ENCODE measurements around the gene PXDN.

Gene PXDN

DNA sequence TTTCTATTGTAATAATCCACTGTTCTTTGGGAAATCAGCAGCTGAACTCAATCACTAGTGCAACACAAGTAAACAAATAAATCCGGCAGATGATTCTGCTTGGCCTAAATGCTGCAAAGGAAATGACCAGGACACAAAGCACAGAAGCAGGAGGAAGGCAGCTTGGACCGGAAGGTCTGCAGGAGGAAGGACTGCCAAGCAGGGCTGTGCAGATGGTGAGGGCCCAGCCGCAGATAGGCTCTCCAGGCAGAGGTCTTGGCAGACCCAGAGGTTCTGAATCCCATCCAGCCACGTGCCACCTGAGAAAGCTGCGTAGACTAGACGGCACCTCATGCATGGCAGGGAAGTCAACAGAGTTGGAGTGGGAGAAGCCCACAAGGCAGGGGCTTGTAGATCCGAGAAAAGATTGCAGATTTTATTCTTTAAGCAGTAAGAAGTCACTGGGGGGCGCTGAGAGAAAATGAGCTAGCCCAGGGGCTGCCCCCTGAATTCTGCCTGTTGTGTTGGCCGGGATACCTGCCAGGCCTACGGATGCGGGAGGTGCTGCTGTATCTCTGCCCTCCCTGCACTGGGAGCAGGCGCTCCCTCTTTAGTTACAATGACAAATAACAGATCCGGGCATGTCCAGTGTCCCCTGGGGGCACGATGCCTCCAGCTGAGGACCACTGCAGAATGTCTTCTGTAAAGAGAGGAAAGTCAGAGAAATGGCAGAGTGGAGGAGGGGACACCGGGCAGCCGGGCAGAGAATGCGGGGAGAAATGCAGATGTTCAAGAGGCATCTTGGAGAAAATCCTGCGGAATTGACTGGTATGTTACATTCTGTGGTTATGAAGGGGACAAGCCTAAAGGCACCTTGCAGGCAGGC is 153.5 kb downstream of the PXDN start:
- DNase-seq: no peak

DNA sequence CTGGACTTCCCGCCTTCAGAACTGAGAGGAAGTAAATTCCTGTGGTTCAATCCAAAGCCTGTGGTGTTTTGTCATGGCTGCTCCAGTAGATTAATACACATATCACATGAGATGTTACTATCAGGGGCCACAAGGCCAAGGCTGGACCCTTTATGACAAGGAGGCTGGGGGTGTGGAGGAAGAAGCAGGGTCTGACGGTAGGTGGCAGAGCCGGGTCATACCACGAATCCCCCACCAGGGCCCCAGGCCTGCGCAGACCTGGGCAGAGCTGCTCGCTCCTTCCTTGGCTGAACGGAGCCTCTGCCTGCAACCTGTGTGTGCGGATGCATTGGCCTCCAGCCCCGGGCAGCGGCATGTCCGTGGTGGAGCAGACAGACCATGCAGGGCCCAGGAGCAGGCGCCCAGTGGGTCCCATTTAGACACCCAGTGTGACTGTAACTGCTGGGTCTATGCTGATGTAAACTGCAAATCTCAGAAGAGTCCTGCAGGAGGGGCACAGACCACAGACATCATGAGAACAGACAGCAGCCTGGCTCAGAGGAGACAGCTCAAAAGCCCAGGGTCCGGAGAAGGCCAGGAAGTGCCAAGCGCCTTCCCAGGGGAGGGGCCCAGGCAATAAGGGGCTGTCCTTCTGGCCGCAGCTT is 155.2 kb downstream of the PXDN start:
- DNase-seq: no peak

DNA sequence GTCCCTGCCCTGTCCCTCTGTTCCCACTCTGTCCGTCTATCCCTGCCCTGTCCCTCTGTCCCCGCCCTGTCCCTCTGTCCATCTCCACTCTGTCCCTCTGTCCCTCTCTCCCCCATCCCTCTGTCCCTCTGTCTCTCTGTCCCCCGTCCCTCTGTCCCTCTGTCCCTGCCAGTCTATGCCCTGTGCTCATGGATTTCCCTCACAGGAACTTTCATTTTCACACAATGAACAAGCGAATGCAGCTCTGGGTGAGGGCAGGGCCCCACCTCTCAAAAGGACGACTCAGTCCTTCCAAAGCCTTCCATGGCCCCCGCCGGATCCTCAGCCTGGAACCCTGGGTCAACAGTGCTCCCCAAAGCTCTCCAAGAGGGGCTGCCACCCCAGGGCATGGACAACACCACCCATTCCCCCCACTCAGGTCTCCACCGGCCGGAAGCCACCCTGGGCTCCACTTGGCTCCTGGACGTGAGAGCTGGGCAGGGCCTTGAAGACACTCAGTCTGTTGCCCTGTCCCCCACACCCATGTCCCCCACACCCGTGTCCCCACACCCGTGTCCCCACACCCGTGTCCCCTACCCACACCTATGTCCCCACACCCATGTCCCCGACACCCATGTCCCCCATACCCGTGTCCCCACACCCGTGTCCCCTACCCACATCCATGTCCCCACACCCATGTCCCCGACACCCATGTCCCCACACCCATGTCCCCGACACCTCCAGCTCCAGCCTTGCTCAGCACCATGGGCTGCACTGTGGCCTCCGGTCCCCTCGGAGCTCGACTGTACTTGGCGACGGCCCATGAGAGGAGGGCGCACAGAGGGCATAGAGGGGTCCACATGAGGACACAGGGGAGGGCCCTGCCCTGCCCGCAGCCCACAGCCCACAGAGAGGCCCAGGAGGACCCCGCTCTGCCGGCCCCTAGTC is 156.0 kb downstream of the PXDN start:
- no peak for DNase-seq

DNA sequence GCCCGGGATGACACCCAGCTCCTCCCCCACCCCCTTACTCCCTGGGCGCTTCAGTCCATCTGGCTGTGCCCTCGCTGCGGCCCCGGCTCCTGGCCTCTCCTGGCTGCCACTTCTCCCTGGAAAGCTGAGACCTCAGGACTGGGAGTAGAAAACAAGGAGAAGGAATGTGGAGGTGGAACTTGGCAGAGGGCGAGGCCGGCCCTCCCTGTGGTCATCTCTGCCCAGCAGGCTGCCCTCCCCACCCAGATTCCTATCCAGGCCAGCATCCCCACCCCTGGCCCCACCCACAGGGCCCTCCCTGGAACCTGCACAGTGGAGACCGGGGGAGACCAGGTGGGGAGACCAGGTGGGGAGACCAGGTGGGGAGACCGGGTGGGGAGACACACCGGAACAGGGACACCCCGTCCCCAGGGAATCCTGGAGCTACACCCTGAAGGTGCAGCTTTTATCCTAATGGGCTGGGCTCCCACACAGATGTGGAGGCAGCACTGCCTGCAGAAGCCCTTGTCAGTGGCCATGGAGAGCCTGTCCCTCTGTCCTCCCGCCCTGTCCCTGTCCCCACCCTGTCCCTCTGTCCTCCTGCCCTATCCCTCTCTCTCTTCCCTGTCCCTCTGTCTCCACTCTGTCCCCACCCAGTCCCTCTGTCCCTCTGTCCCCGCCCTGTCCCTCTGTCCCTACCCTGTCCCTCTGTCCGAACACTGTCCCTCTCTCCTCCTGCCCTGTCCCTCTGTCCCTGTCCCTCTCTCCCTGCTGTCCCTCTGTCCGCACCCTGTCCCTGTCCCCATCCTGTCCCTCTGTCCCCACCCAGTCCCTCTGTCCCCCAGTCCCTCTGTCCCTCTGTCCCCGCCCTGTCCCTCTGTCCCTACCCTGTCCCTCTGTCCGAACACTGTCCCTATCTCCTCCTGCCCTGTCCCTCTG is 157.1 kb downstream of the PXDN start:
- no peak for DNase-seq

DNA sequence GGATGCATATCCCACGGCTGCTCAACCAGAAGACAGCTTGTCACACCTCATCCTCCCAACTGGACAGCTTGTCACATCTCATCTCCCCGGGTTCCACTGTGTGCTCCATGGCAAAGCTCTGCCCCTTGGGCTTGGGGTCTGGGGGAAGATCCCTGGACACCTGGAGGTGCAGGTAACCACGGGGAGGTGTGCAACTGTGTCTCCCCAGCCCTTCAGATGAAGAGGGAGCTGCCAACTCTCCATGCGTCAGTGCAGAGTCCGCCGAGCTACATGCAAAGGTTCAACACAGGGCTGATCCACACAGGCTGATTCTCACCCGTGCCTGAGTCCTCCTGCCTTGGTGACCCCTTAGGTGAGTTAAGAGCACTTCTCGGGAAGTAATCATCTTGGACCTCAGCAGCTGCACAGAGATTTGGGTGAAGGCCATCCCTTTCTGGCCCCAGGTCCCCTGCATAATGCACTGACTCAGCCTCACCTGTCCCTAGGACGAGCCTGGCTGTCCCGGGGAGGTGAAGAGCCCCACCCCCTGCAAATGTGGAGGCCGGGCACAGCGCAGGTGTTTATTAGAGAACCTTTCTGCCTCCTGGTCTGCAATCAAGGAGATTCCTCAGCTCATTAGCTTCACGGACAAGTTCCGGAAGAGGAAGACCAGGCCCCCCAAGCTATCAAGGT is 157.9 kb downstream of the PXDN start:
- DNase-seq: no peak

DNA sequence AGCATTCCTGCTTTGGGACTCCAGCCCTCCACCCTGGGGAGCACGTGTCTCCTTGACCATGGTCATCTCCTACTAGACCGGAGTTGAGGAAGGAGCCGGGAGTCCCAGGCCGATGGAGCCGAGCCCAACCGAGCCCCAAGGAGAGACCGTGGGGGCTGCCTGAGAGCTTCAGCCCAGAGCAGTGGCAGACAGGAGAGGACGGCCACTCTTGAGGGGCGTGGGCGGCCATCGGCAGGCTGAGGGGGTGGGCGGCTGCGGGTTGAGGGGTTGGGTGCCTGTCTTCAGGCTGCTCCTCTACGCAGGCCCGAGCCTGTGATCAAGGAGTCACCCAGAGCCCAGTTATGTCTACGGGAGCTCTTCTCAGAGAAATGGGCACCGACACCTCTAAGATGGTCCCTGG is 158.7 kb downstream of the PXDN start:
- DNase-seq: no peak

DNA sequence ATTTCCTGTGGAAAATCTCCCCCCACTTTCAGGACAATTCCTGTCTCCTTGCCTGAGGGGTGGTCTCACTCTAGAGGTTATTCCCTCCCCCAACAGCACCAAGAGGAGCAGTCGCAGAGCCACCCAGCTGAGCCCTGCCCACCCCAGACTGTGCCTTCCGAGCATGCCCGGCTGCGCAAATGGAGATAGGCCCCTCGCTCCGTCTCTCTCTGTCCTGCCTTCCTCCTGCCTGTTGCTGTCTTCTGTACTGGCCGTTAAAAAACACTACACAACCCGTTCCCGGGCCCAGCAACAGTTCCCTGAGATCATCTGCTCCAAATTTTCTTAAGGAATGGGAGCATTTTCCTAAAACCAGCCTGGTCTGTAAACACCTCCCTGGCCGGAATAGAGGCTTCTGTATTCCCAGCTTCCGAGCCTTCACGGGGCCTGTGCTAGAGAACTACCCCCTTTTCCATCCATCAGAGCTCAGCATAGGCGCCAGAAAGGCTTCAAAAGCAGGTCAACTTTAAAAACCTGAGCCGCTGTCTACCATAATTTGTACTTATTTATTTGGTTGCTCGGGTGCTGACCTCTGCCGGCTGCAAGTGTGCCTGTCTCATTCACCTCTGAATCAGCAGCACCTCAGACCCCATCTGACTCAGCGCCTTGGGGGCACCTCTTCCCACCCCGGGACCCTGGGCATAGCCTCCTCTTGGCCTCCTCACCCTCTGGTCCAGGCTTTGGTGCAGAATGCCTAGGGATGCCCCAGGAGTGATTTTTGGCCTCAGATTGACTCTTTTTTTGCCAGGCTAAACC is 159.4 kb downstream of the PXDN start:
- DNase-seq: no peak

DNA sequence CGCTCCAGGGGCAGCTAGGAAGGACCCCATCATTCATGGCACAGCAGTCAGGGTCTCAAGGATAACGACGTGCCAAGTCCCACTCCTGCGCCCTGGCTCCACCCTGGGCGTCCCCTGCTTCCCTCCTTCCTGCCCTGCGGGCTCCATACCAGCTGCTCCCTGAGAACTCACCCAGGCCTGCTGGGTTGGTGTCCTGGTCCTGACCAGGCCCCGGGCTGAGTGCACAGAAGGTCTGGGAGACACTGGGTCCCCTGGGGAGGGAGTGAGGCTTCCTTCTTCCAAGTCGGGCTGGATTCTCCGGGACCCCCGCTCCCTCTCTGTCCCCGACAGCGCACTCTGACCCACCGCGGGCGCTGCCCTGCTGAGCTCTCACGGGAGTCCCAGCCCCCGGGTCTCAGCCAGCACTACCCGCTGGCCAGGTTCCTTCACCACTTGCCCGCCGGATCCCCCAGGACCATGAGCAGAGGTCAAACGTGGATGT is 160.2 kb downstream of the PXDN start:
- DNase-seq: no peak

DNA sequence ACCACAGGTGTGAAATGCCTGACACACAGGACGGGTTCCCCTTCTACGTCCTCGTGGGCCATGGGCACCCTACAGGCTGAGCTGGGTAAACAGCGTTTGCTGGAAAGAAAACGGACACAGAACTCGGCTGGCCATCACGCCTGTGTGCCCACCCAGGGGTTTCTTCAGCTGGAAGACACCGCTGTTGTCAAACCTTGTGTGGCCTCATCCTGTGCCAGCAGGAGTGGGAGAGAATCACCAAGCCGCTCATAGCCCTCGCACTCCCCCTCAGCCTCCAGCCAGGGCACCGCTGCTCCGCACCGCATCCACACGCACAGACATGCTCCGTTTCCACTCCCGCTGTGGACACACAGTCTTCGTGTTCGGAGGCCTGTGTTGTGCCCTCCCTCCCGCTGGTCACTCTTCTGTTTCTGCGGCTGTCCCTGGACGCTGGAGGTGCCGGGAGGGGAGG is 161.4 kb downstream of the PXDN start:
- DNase-seq: no peak

DNA sequence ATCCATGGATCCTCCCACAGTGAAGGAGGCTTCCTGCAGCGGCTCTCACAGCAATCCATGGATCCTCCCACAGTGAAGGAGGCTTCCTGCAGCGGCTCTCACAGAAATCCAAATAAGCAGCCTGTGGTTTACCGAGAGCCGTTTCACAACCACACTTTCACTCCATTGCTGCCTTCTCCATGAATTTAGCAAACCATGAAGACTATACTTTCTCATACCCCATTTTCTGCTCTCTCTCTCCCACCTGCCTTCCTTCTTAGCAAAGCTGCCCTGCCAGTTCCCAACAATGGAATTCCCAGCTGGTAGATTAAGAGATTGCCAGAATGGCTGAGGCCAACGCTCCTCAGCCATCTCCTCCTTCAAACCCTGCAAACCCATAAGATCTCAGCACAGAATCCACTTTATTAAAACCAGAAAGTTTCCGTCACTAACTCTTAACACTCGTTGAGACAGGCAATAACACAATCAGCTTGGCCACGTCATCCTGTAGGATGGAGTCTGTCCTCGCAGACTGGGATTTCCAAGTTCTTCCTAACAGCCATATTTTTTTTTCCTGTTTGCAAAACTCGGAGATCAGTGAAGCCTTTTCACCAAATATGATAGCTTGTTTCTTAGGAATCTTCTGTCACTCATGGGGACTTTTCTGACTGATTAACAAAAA is 162.2 kb downstream of the PXDN start:
- DNase-seq: no peak

Data from SW 1271 (cell line).